ENCODE measurements around the gene HS6ST2.

Gene HS6ST2

GRCh38 chrX:132590350-132591026 lies 367.9 kb downstream of the HS6ST2 start:
- Histone ChIP-seq H3K36me3 (no peaks in the 10 kb centered on the region), H3K9me3 (ENCODE audit: severe bottlenecking) (no peaks in the 10 kb centered on the region), H3K27me3 (ENCODE audit: insufficient read depth, low read depth, severe bottlenecking) (no peaks in the 10 kb centered on the region), H3K27ac (no peak overlapping the region), H3K4me3 (ENCODE audit: low read depth, low read length) (no peak overlapping the region)
- TF ChIP-seq CTCF (IDR thresholded peaks at IDR 0.05; ENCODE audit: low read depth, low read length) = no peak
- DNase-seq = no peak

GRCh38 chrX:132584936-132585335 lies 373.5 kb downstream of the HS6ST2 start:
- TF ChIP-seq CTCF (IDR thresholded peaks at IDR 0.05; ENCODE audit: low read depth, low read length) = no peak
- Histone ChIP-seq H3K27me3 (ENCODE audit: insufficient read depth, low read depth, severe bottlenecking) (peaks cover 4% of the 10 kb centered on the region), H3K36me3 (no peaks in the 10 kb centered on the region), H3K9me3 (ENCODE audit: severe bottlenecking) (no peaks in the 10 kb centered on the region), H3K27ac (no peak overlapping the region), H3K4me3 (ENCODE audit: low read depth, low read length) (no peak overlapping the region)
- no peak for DNase-seq

GRCh38 chrX:132576939-132577338 lies 381.5 kb downstream of the HS6ST2 start:
- no peak for TF ChIP-seq CTCF (IDR thresholded peaks at IDR 0.05; ENCODE audit: low read depth, low read length)
- H3K4me3 ChIP-seq (ENCODE audit: low read depth, low read length) = no peak overlapping the region
- peaks cover 7% of the 10 kb centered on the region for H3K27me3 ChIP-seq (ENCODE audit: insufficient read depth, low read depth, severe bottlenecking)
- no peaks in the 10 kb centered on the region for H3K36me3 ChIP-seq
- no peak for DNase-seq
- H3K27ac ChIP-seq = no peak overlapping the region
- H3K9me3 ChIP-seq (ENCODE audit: severe bottlenecking) = no peaks in the 10 kb centered on the region
